ENCODE results near the gene PRRX1.

The PRRX1 gene

GRCh38 chr1:170723518-170723917 lies 59.6 kb downstream of the PRRX1 start:
- DNase-seq = no peak

- no peak for DNase-seq
Measured at GRCh38 chr1:170725326-170725725, 61.4 kb downstream of the PRRX1 start.

- no peak for DNase-seq
Measured at GRCh38 chr1:170727963-170728362, 64.0 kb downstream of the PRRX1 start.

GRCh38 chr1:170729225-170730002 lies 65.5 kb downstream of the PRRX1 start:
- no peak for DNase-seq

GRCh38 chr1:170730014-170730413 lies 66.1 kb downstream of the PRRX1 start:
- DNase-seq = no peak

GRCh38 chr1:170730438-170730837 lies 66.5 kb downstream of the PRRX1 start:
- no peak for DNase-seq

GRCh38 chr1:170731566-170732251 lies 67.8 kb downstream of the PRRX1 start:
- no peak for DNase-seq

GRCh38 chr1:170732252-170732588 lies 68.3 kb downstream of the PRRX1 start:
- no peak for DNase-seq

GRCh38 chr1:170734412-170735175 lies 70.7 kb downstream of the PRRX1 start:
- no peak for DNase-seq

GRCh38 chr1:170735366-170736263 lies 71.7 kb downstream of the PRRX1 start:
- no peak for DNase-seq

GRCh38 chr1:170739803-170740202 lies 75.9 kb downstream of the PRRX1 start:
- DNase-seq = no peak

GRCh38 chr1:170741678-170742077 lies 77.7 kb downstream of the PRRX1 start:
- no peak for DNase-seq

- DNase-seq = no peak
Measured at GRCh38 chr1:170742600-170742999, 78.7 kb downstream of the PRRX1 start.

- no peak for DNase-seq
Measured at GRCh38 chr1:170743083-170743482, 79.2 kb downstream of the PRRX1 start.

- DNase-seq = no peak
Measured at GRCh38 chr1:170749549-170749948, 85.6 kb downstream of the PRRX1 start.

- no peak for DNase-seq
Measured at GRCh38 chr1:170749959-170750358, 86.0 kb downstream of the PRRX1 start.

GRCh38 chr1:170755795-170756194 lies 91.9 kb downstream of the PRRX1 start:
- no peak for DNase-seq

- no peak for DNase-seq
Measured at GRCh38 chr1:170758992-170759391, 95.1 kb downstream of the PRRX1 start.

GRCh38 chr1:170765279-170765678 lies 101.3 kb downstream of the PRRX1 start:
- no peak for DNase-seq

GRCh38 chr1:170765712-170766330 lies 101.9 kb downstream of the PRRX1 start:
- no peak for DNase-seq

- DNase-seq = no peak
Measured at GRCh38 chr1:170768929-170769328, 105.0 kb downstream of the PRRX1 start.

GRCh38 chr1:170769691-170770090 lies 105.8 kb downstream of the PRRX1 start:
- no peak for DNase-seq

All from stimulated activated CD4-positive, alpha-beta T cell treated with anti-CD3 and anti-CD28 coated beads, Interleukin-4, amount 100 ng/mL, for 24 hours (primary cell).